Muscle layer of duodenum (tissue), 2 donors: ENCODE results near the gene NGRN.
"Not testable (repeated sequence)": the region's sequence is repeated elsewhere in the genome, so short reads cannot be mapped to it uniquely, and the experiment has no call there.

Experiments
- H3K27ac ChIP-seq: one replicate; pipeline ENCODE4 v1.7.0; 2013; ENCODE audit warnings: mild to moderate bottlenecking, low read length
- H3K27me3 ChIP-seq: one replicate; pipeline ENCODE4 v1.7.0; 2013; ENCODE audit warnings: low read depth, mild to moderate bottlenecking, control low read depth, low read length
- H3K36me3 ChIP-seq, 2 donors: one replicate each; pipeline ENCODE4 v1.7.0; 2013; ENCODE audit warnings: low read length in 2 of 2, control low read depth in 1 of 2, mild to moderate bottlenecking in 1 of 2; ENCODE audit not compliant: insufficient read depth in 2 of 2, control insufficient read depth in 1 of 2
- H3K4me1 ChIP-seq, 2 donors: one replicate each; pipeline ENCODE4 v1.7.0; 2013; ENCODE audit warnings: low read length in 2 of 2, mild to moderate bottlenecking in 2 of 2, control low read depth in 1 of 2, moderate library complexity in 1 of 2; ENCODE audit not compliant: insufficient read depth in 2 of 2, control insufficient read depth in 1 of 2
- H3K4me3 ChIP-seq, 2 donors: one replicate each; pipeline ENCODE4 v1.7.0; 2013; ENCODE audit warnings: low read length in 2 of 2, low read depth in 1 of 2, mild to moderate bottlenecking in 1 of 2
- H3K9me3 ChIP-seq, 2 donors: one replicate each; pipeline ENCODE4 v1.7.0; 2013; ENCODE audit warnings: low read length in 2 of 2, control low read depth in 1 of 2, mild to moderate bottlenecking in 1 of 2; ENCODE audit not compliant: control insufficient read depth in 1 of 2
- donor health status: healthy.

NGRN gene

DNA sequence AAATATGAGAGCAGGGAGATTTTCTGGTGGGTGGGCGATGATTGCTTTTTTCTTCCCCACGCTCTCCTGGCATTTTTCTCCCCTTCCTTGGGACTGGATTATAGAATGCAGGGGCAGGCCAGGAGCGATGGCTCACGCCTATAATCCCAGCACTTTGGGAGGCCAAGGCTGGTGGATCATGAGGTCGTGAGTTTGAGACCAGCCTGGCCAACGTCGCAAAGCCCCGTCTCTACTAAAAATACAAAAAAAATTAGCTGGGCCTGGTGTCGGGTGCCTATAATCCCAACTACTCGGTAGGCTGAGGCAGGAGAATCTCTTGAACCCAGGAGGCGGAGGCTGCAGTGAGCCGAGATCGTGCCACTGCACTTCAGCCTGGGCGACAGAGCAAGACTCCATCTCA lies 39.9 kb downstream of the NGRN start:
- not testable (repeated sequence) for H3K36me3 ChIP-seq, H3K27ac ChIP-seq

DNA sequence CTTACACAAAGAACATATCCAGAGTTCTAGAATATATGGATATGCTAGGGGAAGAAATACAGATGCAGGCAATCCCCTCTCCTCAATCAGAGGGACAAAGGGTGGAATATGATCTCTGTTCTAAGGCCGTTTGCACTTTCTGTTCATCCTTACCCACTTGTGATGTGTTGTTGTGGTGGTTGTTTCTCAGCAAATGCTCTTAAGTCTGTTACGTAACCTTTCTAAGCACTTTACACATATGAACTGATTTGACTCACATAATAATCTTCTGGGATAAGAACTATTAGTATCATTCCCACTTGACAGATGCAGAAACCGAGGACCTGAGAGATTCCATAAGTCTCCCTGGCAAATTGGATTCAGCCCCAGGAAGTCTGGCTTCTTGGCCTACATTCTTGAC lies 40.5 kb downstream of the NGRN start:
- Histone ChIP-seq H3K27ac (peak overlapping the region; percentile 16), H3K4me3 (no peak overlapping the region), H3K36me3 (no peaks in the 10 kb centered on the region), H3K9me3 (no peaks in the 10 kb centered on the region), H3K27me3 (no peaks in the 10 kb centered on the region), H3K4me1 (peaks cover 2 to 14% of the 10 kb centered on the region in 2 donors)

More for the DNA sequence above, 39.9 kb downstream of the NGRN start:
- not testable (repeated sequence) for H3K27me3 ChIP-seq, H3K9me3 ChIP-seq, H3K4me3 ChIP-seq
- H3K4me1 ChIP-seq, result peaks cover 3 to 14% of the 10 kb centered on the region in 2 donors

DNA sequence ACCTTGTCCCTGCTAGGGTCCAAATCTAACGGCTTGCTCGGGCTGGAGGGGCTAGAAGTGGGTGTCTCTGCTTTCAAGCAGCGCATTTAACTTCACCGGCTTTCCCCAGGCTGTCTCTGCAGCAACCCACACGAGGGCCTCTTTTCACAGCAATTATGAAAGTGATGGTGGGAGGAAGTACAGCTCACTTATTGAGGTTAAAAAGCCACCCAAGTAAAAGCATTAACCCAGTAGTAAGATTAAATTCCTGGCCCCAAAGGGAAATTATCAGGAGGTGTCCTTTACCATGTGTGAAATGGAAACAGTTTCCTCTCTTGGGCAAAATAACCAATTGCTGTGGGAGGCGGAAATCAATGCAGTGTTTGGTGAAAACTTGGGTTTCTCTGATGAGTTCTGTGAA lies 41.1 kb downstream of the NGRN start:
- H3K4me1 ChIP-seq, result peaks cover 0 to 8% of the 10 kb centered on the region in 2 donors
- no peak overlapping the region for H3K27ac ChIP-seq
- no peaks in the 10 kb centered on the region for H3K36me3 ChIP-seq
- no peaks in the 10 kb centered on the region for H3K9me3 ChIP-seq
- H3K4me3 ChIP-seq, result no peak overlapping the region
- no peaks in the 10 kb centered on the region for H3K27me3 ChIP-seq

DNA sequence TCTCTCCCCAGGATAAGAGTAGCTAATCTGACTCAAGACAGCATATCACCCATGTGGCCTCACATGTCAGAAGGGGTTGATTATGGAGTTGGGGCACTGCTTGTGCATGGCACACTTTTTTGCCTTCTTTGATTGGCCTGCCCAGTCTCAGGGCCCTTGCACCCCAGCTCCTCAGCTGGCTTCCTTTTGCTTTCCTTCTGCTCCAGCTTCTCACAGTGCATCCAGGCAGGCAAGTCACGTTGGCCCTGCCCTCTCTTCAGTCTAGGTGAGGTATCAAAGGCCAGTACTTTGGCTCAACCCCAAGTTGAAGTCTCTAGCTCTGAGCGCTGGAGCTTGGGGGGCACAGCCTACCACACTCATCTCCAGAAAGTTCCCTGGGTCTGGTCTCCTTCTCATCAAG lies 42.2 kb downstream of the NGRN start:
- peaks cover 0 to 8% of the 10 kb centered on the region in 2 donors for H3K4me1 ChIP-seq
- H3K27ac ChIP-seq, result no peak overlapping the region
- H3K9me3 ChIP-seq, result no peaks in the 10 kb centered on the region
- H3K4me3 ChIP-seq, result no peak overlapping the region
- H3K27me3 ChIP-seq, result no peaks in the 10 kb centered on the region
- H3K36me3 ChIP-seq, result no peaks in the 10 kb centered on the region

DNA sequence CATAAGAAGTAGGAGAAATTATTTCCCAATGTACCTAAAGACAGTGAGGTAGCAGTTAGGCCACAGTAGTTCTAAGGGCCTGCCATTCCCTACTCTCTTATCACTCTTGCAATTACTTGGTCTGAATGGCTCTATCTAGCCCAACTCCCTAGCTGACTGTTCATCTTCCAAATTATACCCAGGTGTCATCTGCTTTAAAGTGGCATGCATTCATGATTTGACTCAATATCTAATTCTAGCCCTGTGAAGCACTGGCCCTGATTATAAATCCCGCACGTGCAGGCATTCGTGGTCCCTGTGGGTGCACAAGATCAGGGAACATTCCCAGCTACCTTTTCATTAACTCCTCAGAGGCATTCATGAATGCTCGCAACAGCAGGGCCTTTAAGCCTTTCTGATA lies 43.5 kb downstream of the NGRN start:
- Histone ChIP-seq H3K9me3 (no peaks in the 10 kb centered on the region), H3K4me1 (peaks cover 0 to 8% of the 10 kb centered on the region in 2 donors), H3K4me3 (no peak overlapping the region), H3K27ac (no peak overlapping the region), H3K27me3 (no peaks in the 10 kb centered on the region), H3K36me3 (no peaks in the 10 kb centered on the region)

DNA sequence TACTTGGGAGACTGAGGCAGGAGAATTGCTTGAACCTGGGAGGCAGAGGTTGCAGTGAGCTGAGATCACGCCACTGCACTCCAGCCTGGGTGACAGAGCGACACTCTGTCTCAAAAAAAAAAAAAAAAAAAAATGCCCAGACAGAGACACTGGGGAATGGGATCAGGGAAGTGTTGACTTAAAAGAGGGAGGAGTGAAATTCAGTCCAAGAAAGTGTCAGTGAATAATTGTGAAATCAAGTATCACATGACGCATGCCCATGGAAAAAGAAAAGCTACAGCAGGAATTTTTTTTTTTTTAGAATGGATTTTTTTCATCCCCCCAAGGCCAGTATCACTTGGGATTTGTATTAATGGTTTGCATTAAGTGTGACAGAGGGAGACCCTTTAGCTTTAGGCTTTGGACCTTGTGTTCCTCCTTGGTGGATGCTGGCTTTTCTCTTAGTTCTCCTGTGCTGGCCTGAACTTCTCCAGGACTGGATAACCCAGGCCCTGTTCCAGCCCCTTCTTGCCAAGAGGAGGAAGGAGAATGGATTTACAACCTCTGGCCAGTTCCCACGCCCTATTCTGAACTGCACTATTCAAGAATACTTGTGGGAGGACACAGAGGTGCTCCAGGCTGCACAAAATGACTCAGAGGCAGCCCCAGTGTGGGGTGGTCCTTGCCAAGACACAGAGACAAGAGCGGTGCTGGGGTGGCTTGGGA lies 50.0 kb downstream of the NGRN start:
- no peaks in the 10 kb centered on the region for H3K27me3 ChIP-seq
- no peaks in the 10 kb centered on the region for H3K9me3 ChIP-seq
- peaks cover 0 to 11% of the 10 kb centered on the region in 2 donors for H3K4me1 ChIP-seq
- no peaks in the 10 kb centered on the region for H3K36me3 ChIP-seq
- no peak overlapping the region for H3K4me3 ChIP-seq
- no peak overlapping the region for H3K27ac ChIP-seq

DNA sequence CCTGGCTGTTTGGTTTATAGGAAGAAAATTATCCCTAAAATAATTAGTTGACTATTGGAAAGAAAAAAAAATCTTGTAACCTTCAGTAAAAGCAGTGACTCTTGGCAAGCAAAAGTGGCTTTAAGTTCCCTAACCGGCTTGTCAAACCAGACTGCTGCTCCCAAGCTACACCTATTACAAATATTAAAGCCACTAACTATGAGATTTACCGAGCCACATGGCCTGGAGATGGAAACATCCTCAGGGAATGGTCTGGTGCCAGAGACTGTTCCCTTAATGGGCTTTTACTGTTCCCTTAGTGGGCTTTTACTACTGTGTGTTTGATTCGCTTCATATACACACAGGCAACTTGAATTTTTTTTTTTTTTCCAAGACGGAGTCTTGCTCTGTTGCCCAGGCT lies 50.7 kb downstream of the NGRN start:
- Histone ChIP-seq H3K27ac (no peak overlapping the region), H3K4me3 (no peak overlapping the region), H3K27me3 (no peaks in the 10 kb centered on the region), H3K36me3 (no peaks in the 10 kb centered on the region), H3K9me3 (no peaks in the 10 kb centered on the region), H3K4me1 (peaks cover 0 to 12% of the 10 kb centered on the region in 2 donors)

DNA sequence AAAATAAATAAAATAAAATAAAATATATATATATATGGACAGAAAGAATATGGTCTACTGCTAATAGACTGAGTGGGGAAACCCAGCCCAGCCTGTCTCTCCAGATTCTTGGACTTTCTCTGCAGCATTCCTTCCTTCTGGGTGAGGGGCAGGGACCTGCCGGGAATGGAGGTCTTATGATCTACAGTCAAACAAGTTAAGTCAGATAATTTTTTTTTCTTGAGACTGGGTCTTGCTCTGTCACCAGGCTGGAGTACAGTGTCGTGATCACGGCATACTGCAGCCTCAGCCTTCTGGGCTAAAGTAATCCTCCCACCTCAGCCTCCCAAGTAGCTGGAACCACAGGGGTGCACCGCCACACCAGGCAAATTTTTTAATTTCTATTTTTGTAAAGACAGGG lies 53.1 kb downstream of the NGRN start:
- Histone ChIP-seq H3K4me3 (no peak overlapping the region), H3K27me3 (no peaks in the 10 kb centered on the region), H3K4me1 (peaks cover 0 to 12% of the 10 kb centered on the region in 2 donors), H3K36me3 (no peaks in the 10 kb centered on the region), H3K27ac (no peak overlapping the region), H3K9me3 (no peaks in the 10 kb centered on the region)

DNA sequence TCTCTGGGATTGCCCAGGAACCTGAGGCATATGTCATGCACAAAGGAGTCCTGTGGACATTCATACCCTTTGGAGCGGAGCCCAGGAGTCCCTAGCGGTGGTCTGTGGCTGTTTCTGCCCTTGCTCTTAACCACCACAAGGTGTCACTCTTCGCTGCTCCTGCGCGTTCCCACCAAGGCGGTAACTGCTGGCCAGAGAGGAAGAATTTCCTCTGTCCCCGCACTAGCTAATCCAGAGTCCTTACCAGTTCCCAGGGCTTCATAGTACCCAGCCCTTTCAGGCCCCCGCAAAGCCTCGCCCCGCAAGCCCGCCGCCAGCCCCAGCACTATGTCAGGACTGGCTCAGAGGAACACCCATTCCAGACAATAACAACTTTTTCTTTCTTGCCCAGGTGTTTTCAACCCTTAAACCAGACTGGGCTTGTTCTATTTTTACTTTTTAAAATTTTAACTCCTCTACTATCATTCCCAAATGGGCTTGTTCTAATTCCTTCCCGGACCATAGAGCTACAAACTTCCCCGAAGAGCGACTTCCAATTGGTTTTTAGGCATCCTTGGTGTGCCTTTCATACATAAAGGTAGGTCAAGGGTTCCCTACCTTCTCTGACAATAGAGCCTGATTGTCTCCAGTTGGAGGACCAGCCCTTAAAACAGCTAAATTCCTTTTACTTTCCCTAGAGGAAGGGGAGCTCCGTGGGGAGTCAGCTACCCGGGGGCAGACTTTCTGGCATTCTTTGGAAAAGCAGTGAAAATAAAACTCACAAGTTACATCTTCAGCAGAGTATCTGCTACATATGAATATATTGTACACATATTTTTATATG lies 54.8 kb downstream of the NGRN start:
- Histone ChIP-seq H3K36me3 (no peaks in the 10 kb centered on the region), H3K9me3 (no peaks in the 10 kb centered on the region), H3K27ac (no peak overlapping the region), H3K27me3 (no peaks in the 10 kb centered on the region), H3K4me1 (peaks cover 0 to 12% of the 10 kb centered on the region in 2 donors), H3K4me3 (peak overlapping the region in 1 of 2 donors; percentile 5)

DNA sequence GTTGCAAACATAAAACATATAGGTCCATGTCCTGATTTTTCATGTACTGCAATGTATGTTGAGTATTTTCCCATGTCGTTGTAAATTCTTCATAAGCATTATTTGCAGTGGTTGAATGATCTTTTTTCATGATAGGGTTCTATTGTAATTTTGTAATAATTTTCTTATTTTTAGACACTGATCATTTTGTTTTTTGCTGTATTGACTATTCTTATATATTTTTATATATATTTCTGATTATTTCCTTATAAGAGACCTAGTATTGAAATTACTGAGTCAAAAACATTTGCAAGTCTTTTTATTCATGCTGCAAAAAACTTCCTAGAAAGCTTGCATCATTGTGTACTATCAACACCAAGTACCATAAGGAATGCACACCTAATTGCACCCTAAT lies 55.4 kb downstream of the NGRN start:
- H3K36me3 ChIP-seq, result no peaks in the 10 kb centered on the region
- no peak overlapping the region for H3K27ac ChIP-seq
- H3K9me3 ChIP-seq, result no peaks in the 10 kb centered on the region
- peaks cover 0 to 5% of the 10 kb centered on the region in 2 donors for H3K4me1 ChIP-seq
- H3K27me3 ChIP-seq, result no peaks in the 10 kb centered on the region
- no peak overlapping the region for H3K4me3 ChIP-seq
